AG04450 (cell line): Measurements from ENCODE around the gene IER2. TPM values are rescaled to one million over a fixed set of nuclear protein-coding genes. Genes with fewer than 3 reads are reported as not detected.
A peak's percentile ranks its signal among the peaks of the same experiment; 100 is the strongest.

Source experiments
- CTCF ChIA-PET: fragments of 300-600, 350-600 bp; formaldehyde crosslinking; extraction: SDS; loops from one replicate; lab custom pipeline; 2022; ENCODE audit warnings: antibody characterized with exemption, inconsistent platforms; lab: Charles Lee
- POLR2A ChIA-PET: fragments of 350-600 bp; formaldehyde crosslinking; extraction: SDS; loops from one replicate; lab custom pipeline; 2021; ENCODE audit warnings: antibody characterized with exemption, inconsistent platforms; lab: Yijun Ruan, JAX
- DNase-seq: peaks from one replicate; pipeline ENCODE4 v3.0.0-alpha.2; 2011; ENCODE audit warnings: low read depth, low spot score
- H3K27ac ChIP-seq: one replicate; pipeline ENCODE4 v1.5.1; 2012; ENCODE audit warnings: low read depth, low read length, control low read depth
- H3K27me3 ChIP-seq: one replicate; pipeline ENCODE4 v1.6.0; 2012; ENCODE audit warnings: low read length; ENCODE audit not compliant: control insufficient read depth, insufficient read depth
- H3K4me3 ChIP-seq: 2 replicates; pipeline ENCODE4 v1.5.1; 2011; ENCODE audit warnings: mild to moderate bottlenecking, low read depth, low read length, control low read depth
- H3K9me3 ChIP-seq: 2 replicates; pipeline ENCODE4 v1.5.1; 2012; ENCODE audit warnings: low read length; ENCODE audit not compliant: control insufficient read depth, insufficient read depth
- CTCF ChIP-seq: IDR thresholded peaks from 2 replicates; pipeline ENCODE4 v1.5.1; 2011; ENCODE audit warnings: low read depth, low read length, control low read depth, inconsistent platforms
- polyA plus RNA-seq: library from polyadenylated mRNA; depleted of rRNA; stranded (reverse); fragments of >200 nt; gene quantifications from 2 replicates; pipeline ENCODE4 v1.2.3, GENCODE V29; 2011

Gene IER2
- polyA plus RNA-seq, 1 experiment: 15.3 TPM

- H3K4me3 ChIP-seq: peak overlapping the region; percentile 87
- ChIA-PET POLR2A (interaction anchor here (0.6 to 4.3 kb wide), 5 partner anchors 13 to 64 kb away, joined by 3 to 16 read pairs (median 3); partner anchors contain the start of genes IER2 and STX10), CTCF (interaction anchor here (0.6 to 1.4 kb wide), 4 partner anchors 76 to 153 kb away, joined by 4 to 8 read pairs (median 5); no protein-coding TSS in a partner anchor)
- no peak for TF ChIP-seq CTCF
- peak overlapping the region; percentile 61 for H3K27ac ChIP-seq
- no peaks in the 10 kb centered on the region for H3K27me3 ChIP-seq
- no peak for DNase-seq
- H3K9me3 ChIP-seq: peaks cover 4% of the 10 kb centered on the region; the same call in 1 of the 2 replicates
These were observed 31.6 kb upstream of the IER2 start for GRCh38 chr19:13118424-13119193.

- Histone ChIP-seq H3K4me3 (peak overlapping the region; percentile 87), H3K27ac (peak overlapping the region; percentile 65), H3K9me3 (peaks cover 4% of the 10 kb centered on the region; the same call in 1 of the 2 replicates), H3K27me3 (no peaks in the 10 kb centered on the region)
- no peak for DNase-seq
- ChIA-PET CTCF (interaction anchor here (0.6 to 1.4 kb wide), 5 partner anchors 26 to 154 kb away, joined by 3 to 8 read pairs (median 4); partner anchors contain the start of genes IER2 and STX10), POLR2A (interaction anchor here (0.8 to 4.3 kb wide), 3 partner anchors 31 to 44 kb away, joined by 3 to 16 read pairs (median 4); partner anchors contain the start of genes IER2 and STX10)
- no peak for TF ChIP-seq CTCF
These were observed 30.6 kb upstream of the IER2 start for GRCh38 chr19:13119627-13120026.

GRCh38 chr19:13120031-13120430 is 30.2 kb upstream of the IER2 start:
- peak overlapping the region; percentile 87 for H3K4me3 ChIP-seq
- TF ChIP-seq CTCF: no peak
- no peak for DNase-seq
- ChIA-PET CTCF (interaction anchor here (1.0 to 1.4 kb wide), 4 partner anchors 26 to 154 kb away, joined by 3 to 4 read pairs (median 4); partner anchors contain the start of genes IER2 and STX10), POLR2A (interaction anchor here (0.8 to 4.3 kb wide), 3 partner anchors 30 to 44 kb away, joined by 3 to 16 read pairs (median 4); partner anchors contain the start of genes IER2 and STX10)
- H3K9me3 ChIP-seq: peaks cover 4% of the 10 kb centered on the region; the same call in 1 of the 2 replicates
- H3K27ac ChIP-seq: peak overlapping the region; percentile 65
- no peaks in the 10 kb centered on the region for H3K27me3 ChIP-seq

GRCh38 chr19:13120817-13121216 is 29.4 kb upstream of the IER2 start:
- H3K4me3 ChIP-seq: peak overlapping the region; percentile 32
- ChIA-PET CTCF (interaction anchor here (1.0 to 1.4 kb wide), 4 partner anchors 20 to 155 kb away, joined by 3 to 8 read pairs (median 4); partner anchors contain the start of genes IER2 and STX10), POLR2A (interaction anchor here (0.6 to 4.3 kb wide), 4 partner anchors 11 to 86 kb away, joined by 3 to 16 read pairs (median 4); partner anchors contain the start of genes IER2 and STX10)
- H3K9me3 ChIP-seq: peaks cover 4% of the 10 kb centered on the region; the same call in 1 of the 2 replicates
- H3K27me3 ChIP-seq: no peaks in the 10 kb centered on the region
- TF ChIP-seq CTCF: no peak
- peak overlapping the region; percentile 65 for H3K27ac ChIP-seq
- no peak for DNase-seq
